WERI-Rb-1 (cell line): ENCODE results near the gene LHX3.

ENCODE experiments used
- DNase-seq: peaks from one replicate; pipeline ENCODE4 v3.0.0-alpha.2; 2020
- H3K27ac ChIP-seq: fragments of 250-450 bp; sonication (Bioruptor Pico); 2 replicates; pipeline ENCODE4 v1.5.1; 2020; ENCODE audit warnings: mild to moderate bottlenecking, moderate library complexity
- H3K27me3 ChIP-seq: fragments of 250-450 bp; sonication (Bioruptor Pico); 2 replicates; pipeline ENCODE4 v1.5.1; 2021; ENCODE audit warnings: mild to moderate bottlenecking, low read depth, moderate library complexity; ENCODE audit not compliant: insufficient read depth, severe bottlenecking
- H3K36me3 ChIP-seq: fragments of 250-450 bp; sonication (Bioruptor Pico); 2 replicates; pipeline ENCODE4 v1.5.1; 2020; ENCODE audit warnings: mild to moderate bottlenecking, moderate library complexity
- H3K4me3 ChIP-seq: 2 replicates; pipeline ENCODE4 v1.5.1; 2011; ENCODE audit warnings: low read depth, mild to moderate bottlenecking, control low read depth, low read length
- H3K9me3 ChIP-seq: fragments of 250-450 bp; sonication (Bioruptor Pico); 2 replicates; pipeline ENCODE4 v1.5.1; 2021; ENCODE audit warnings: mild to moderate bottlenecking, moderate library complexity; ENCODE audit not compliant: severe bottlenecking
- CTCF ChIP-seq: IDR thresholded peaks from 2 replicates; pipeline ENCODE4 v1.5.1; 2011; ENCODE audit warnings: low read depth, mild to moderate bottlenecking, control low read depth, inconsistent platforms, low read length

LHX3 gene

GRCh38 chr9:136210276-136210675 is 5.3 kb upstream of the LHX3 start:
- H3K27me3 ChIP-seq = no peaks in the 10 kb centered on the region
- no peak for TF ChIP-seq CTCF
- peaks cover 4% of the 10 kb centered on the region for H3K9me3 ChIP-seq
- peaks cover 88% of the 10 kb centered on the region for H3K36me3 ChIP-seq
- no peak for DNase-seq
- H3K27ac ChIP-seq = peak overlapping the region; percentile 98
- H3K4me3 ChIP-seq = no peak overlapping the region

GRCh38 chr9:136209786-136210185 is 4.9 kb upstream of the LHX3 start:
- Histone ChIP-seq H3K27ac (peak overlapping the region; percentile 98), H3K36me3 (peaks cover 85% of the 10 kb centered on the region), H3K4me3 (no peak overlapping the region), H3K27me3 (no peaks in the 10 kb centered on the region), H3K9me3 (peaks cover 4% of the 10 kb centered on the region)
- DNase-seq = no peak
- no peak for TF ChIP-seq CTCF

- Histone ChIP-seq H3K27me3 (no peaks in the 10 kb centered on the region), H3K27ac (peak overlapping the region; percentile 98), H3K36me3 (peaks cover 84% of the 10 kb centered on the region), H3K4me3 (no peak overlapping the region), H3K9me3 (peaks cover 4% of the 10 kb centered on the region)
- no peak for TF ChIP-seq CTCF
- no peak for DNase-seq
Measured at GRCh38 chr9:136209232-136209631, 4.3 kb upstream of the LHX3 start.

GRCh38 chr9:136208675-136209074 is 3.7 kb upstream of the LHX3 start:
- H3K4me3 ChIP-seq = no peak overlapping the region
- TF ChIP-seq CTCF = no peak
- H3K27ac ChIP-seq = peak overlapping the region; percentile 98
- H3K27me3 ChIP-seq = no peaks in the 10 kb centered on the region
- peaks cover 78% of the 10 kb centered on the region for H3K36me3 ChIP-seq
- DNase-seq = no peak
- H3K9me3 ChIP-seq = peaks cover 2% of the 10 kb centered on the region

GRCh38 chr9:136207616-136208015 is 2.7 kb upstream of the LHX3 start:
- peak; percentile 82 for DNase-seq
- peaks cover 74% of the 10 kb centered on the region for H3K36me3 ChIP-seq
- no peaks in the 10 kb centered on the region for H3K9me3 ChIP-seq
- no peaks in the 10 kb centered on the region for H3K27me3 ChIP-seq
- TF ChIP-seq CTCF = peak; percentile 37
- H3K4me3 ChIP-seq = peak overlapping the region; percentile 20; the same call in 1 of the 2 replicates
- H3K27ac ChIP-seq = peak overlapping the region; percentile 98

- H3K27ac ChIP-seq = peak overlapping the region; percentile 98
- H3K27me3 ChIP-seq = no peaks in the 10 kb centered on the region
- peak; percentile 55 for DNase-seq
- TF ChIP-seq CTCF = no peak
- no peak overlapping the region for H3K4me3 ChIP-seq
- peaks cover 74% of the 10 kb centered on the region for H3K36me3 ChIP-seq
- no peaks in the 10 kb centered on the region for H3K9me3 ChIP-seq
Measured at GRCh38 chr9:136206602-136207275, 1.8 kb upstream of the LHX3 start.
